Astrocyte of the spinal cord (primary cell): Measurements from ENCODE around the gene SRGAP3.

Experiments
- DNase-seq: peaks from one replicate; pipeline ENCODE4 v3.0.0; 2011; ENCODE audit warnings: low read depth, low spot score
- H3K4me3 ChIP-seq: 2 replicates; pipeline ENCODE4 v1.5.1; 2011; ENCODE audit warnings: low read depth, mild to moderate bottlenecking, low read length, moderate library complexity
- in situ Hi-C: cut with HindIII; loops from 2 replicates; pipeline ENCODE4 v1.10.0; 2017; ENCODE audit warnings: low sequenced_read_pairs
- TF ChIP-seq, protein P1 (sequence below): IDR thresholded peaks from 2 replicates; pipeline ENCODE4 v1.5.1; 2012; ENCODE audit warnings: low read depth, mild to moderate bottlenecking, low read length, inconsistent platforms

Gene SRGAP3

DNA sequence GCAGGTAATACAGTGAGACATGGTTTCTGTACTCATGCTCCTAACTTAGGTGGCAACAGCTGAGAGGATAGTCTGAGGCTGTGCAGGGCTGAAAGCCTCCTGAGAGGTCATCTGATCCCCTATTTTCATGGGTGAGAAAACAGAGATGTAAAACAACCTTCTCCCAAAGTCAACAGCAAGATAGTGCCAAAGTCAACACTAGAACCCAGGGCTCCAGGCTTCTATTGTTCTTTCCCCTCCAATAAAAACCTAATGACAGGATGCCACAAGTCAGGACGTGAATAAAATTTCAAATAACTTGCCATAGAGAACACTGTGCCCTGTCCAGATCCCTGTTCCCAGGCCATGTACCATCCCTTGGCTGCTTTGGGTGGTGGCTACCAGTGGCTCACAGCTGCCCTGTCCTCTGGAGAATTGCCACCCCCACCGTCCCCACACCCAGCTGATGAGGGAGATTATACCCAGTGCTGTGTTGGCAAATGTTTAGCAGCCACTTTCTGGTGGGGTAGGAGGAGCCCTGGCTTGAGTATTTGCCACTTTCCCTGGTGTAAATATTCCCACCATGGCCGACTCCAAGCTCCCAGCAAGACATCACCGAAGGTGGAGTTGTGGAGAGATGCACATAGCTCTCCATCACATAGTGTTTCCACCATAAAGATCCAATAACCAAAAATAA is 54.8 kb downstream of the SRGAP3 start:
- H3K4me3 ChIP-seq: no peak overlapping the region
- no peak for DNase-seq
- TF ChIP-seq, protein P1, sequence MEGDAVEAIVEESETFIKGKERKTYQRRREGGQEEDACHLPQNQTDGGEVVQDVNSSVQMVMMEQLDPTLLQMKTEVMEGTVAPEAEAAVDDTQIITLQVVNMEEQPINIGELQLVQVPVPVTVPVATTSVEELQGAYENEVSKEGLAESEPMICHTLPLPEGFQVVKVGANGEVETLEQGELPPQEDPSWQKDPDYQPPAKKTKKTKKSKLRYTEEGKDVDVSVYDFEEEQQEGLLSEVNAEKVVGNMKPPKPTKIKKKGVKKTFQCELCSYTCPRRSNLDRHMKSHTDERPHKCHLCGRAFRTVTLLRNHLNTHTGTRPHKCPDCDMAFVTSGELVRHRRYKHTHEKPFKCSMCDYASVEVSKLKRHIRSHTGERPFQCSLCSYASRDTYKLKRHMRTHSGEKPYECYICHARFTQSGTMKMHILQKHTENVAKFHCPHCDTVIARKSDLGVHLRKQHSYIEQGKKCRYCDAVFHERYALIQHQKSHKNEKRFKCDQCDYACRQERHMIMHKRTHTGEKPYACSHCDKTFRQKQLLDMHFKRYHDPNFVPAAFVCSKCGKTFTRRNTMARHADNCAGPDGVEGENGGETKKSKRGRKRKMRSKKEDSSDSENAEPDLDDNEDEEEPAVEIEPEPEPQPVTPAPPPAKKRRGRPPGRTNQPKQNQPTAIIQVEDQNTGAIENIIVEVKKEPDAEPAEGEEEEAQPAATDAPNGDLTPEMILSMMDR: no peak
- in situ Hi-C loops: no loop called here

DNA sequence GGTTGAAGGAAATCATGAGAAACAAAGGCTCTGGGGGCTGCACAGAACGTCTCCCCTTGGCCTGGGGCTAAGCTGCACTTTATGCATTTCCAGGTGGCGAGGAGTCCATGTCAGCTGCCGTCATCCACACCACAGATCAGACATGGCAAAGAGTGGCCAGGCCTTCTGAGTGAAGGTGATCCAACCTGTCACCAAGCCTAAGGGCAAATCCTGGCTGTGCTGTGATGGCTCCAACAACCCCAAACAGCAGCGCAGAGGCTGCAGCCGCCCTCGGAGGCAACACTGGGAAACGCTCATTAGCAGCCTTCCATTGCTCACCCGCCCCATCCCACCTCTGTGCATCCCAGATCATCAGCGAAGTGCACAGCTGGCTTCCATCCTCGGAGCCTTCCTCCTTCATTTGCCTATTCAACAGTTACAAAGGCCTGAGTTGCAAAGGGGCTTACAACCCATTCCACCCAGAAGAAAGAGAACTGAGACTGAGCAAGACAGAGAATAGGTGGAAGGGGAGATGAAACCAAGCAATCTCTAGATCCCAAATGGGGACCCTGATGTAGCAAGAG is 55.7 kb downstream of the SRGAP3 start:
- TF ChIP-seq, protein P1: no peak
- H3K4me3 ChIP-seq: no peak overlapping the region
- in situ Hi-C loops: no loop called here
- DNase-seq: no peak

DNA sequence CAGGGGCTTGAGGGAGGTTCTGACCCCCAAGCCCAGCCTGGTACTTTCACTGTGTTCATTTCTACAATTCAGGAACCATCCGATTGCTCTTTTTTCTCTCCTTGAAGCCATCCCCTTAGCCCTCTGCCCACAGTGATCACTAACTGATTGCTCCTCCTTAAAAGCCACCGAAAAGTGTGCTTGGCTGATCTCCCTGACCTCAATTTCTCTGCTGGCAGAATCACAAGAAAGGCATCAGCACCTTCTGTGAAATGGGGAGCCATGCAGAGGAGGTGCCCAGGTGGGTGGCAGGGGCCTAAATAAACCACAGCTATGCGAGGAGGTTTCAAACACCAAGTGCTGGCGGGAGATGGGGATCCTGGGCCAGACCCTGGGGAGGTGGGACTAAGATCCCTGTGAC is 56.2 kb downstream of the SRGAP3 start:
- no peak for DNase-seq
- no peak overlapping the region for H3K4me3 ChIP-seq
- in situ Hi-C loops: no loop called here
- TF ChIP-seq, protein P1: no peak

DNA sequence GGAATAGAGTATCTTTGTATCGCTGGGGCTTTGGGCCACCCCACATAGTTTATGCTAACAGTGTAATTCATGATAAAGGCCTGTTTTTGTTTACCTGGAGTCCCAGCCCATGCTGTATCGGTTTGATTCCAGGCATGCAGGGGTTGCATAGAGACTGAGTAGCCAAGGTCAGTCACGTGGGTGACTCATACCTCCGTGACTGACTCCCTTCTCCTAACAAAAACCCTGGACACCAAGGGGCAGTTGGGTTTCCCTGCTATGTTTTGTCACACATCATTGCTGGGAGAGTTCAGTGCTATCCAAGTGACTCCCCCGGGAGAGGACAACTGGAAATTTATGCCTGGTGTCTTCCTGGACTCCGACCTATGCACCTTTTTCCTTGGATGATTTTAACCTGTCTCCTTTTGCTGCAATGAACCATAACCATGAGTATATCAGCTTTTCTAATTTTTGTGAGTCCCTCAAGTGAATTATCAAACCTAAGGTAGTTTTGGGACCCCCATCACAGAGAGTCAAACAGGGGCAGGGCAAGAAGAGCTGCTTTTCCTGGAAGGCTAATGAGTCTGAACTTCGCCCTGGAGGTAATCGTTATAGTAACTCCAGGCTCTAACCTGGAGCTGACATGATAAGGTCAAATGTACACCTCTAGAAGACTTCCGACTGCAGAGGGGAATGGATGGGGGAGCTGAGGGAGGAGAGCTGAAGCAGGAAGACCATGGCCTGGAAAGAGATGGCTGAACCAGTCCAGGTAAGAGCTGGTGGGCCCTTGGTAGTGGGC is 57.0 kb downstream of the SRGAP3 start:
- in situ Hi-C loops: no loop called here
- TF ChIP-seq, protein P1: no peak
- DNase-seq: no peak
- H3K4me3 ChIP-seq: no peak overlapping the region

DNA sequence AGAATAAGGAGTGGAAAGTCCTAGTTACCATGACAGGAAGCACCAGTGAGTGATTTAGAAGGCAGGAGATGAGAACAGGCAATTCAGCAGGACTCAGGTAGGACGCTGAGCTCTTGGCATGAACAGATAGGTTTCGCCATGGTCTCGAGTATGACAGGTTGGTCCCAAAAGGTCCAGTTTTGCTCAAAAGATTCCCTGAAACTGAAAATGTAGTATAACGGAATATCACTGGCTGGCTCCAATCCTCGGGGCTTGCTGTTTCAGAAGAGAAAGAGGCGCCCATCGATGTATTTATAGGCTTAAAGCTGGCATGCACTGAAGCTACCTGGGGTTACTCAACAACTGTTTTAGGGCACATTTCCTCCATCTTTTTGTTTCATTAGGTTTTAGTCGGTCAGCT is 59.2 kb downstream of the SRGAP3 start:
- TF ChIP-seq, protein P1: no peak
- in situ Hi-C loops: no loop called here
- no peak for DNase-seq
- no peak overlapping the region for H3K4me3 ChIP-seq

DNA sequence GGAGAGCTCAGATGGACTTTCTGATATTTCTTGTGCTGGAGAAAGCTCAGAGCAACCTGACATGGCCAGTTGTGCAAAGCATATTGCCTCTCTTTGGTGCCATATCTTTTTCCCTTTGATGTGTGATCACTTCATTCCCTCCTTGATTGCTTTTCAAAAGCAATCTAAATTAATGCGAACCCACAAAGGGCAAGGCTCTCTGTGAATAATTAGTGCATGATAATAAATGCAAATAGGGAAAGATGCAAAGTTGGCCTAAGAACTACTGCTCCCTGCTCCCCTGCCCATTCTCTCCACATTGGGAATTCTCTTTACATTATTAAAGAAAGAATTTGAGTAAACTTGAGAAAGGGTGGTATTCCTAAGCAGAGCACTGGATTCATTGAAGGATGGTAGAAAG is 60.9 kb downstream of the SRGAP3 start:
- in situ Hi-C loops: no loop called here
- no peak for DNase-seq
- TF ChIP-seq, protein P1: no peak
- no peak overlapping the region for H3K4me3 ChIP-seq
